IPS-18a (cell line): ENCODE results near the gene CCDC7.
"Not testable (repeated sequence)": the region's sequence is repeated elsewhere in the genome, so short reads cannot be mapped to it uniquely, and the experiment has no call there.

Source experiments
- H3K27ac ChIP-seq: one replicate; pipeline ENCODE4 v1.5.1; 2013; ENCODE audit warnings: low read length
- H3K27me3 ChIP-seq: one replicate; pipeline ENCODE4 v1.6.1; 2013; ENCODE audit warnings: mild to moderate bottlenecking, low read length; ENCODE audit not compliant: control insufficient read depth, insufficient read depth
- H3K36me3 ChIP-seq: one replicate; pipeline ENCODE4 v1.6.1; 2013; ENCODE audit warnings: low read depth, low read length; ENCODE audit not compliant: control insufficient read depth
- H3K4me1 ChIP-seq: one replicate; pipeline ENCODE4 v1.6.1; 2013; ENCODE audit warnings: low read depth, low read length; ENCODE audit not compliant: control insufficient read depth
- H3K4me3 ChIP-seq: one replicate; pipeline ENCODE4 v1.5.1; 2013; ENCODE audit warnings: low read length
- H3K9ac ChIP-seq: one replicate; pipeline ENCODE4 v1.6.1; 2013; ENCODE audit warnings: mild to moderate bottlenecking, low read length, moderate library complexity
- H3K9me3 ChIP-seq: one replicate; pipeline ENCODE4 v1.6.1; 2013; ENCODE audit warnings: low read depth, low read length; ENCODE audit not compliant: control insufficient read depth

Gene CCDC7

GRCh38 chr10:32797393-32797792, 351.5 kb downstream of the CCDC7 start:
- not testable (repeated sequence) for H3K9me3 ChIP-seq, H3K9ac ChIP-seq, H3K36me3 ChIP-seq, H3K27ac ChIP-seq, H3K4me1 ChIP-seq, H3K4me3 ChIP-seq, H3K27me3 ChIP-seq

GRCh38 chr10:32846974-32847373, 401.0 kb downstream of the CCDC7 start:
- H3K9ac ChIP-seq = no peak overlapping the region
- H3K36me3 ChIP-seq = no peaks in the 10 kb centered on the region
- no peak overlapping the region for H3K4me3 ChIP-seq
- H3K27me3 ChIP-seq = no peaks in the 10 kb centered on the region
- H3K27ac ChIP-seq = no peak overlapping the region
- no peaks in the 10 kb centered on the region for H3K9me3 ChIP-seq
- no peaks in the 10 kb centered on the region for H3K4me1 ChIP-seq

- no peaks in the 10 kb centered on the region for H3K36me3 ChIP-seq
- H3K9ac ChIP-seq = no peak overlapping the region
- H3K27ac ChIP-seq = no peak overlapping the region
- no peaks in the 10 kb centered on the region for H3K4me1 ChIP-seq
- H3K9me3 ChIP-seq = no peaks in the 10 kb centered on the region
- H3K4me3 ChIP-seq = no peak overlapping the region
- H3K27me3 ChIP-seq = no peaks in the 10 kb centered on the region
Observed at GRCh38 chr10:32851301-32851700, 405.4 kb downstream of the CCDC7 start.

- Histone ChIP-seq H3K36me3 (no peaks in the 10 kb centered on the region), H3K9me3 (no peaks in the 10 kb centered on the region), H3K27ac (no peak overlapping the region), H3K9ac (no peak overlapping the region), H3K4me1 (no peaks in the 10 kb centered on the region), H3K27me3 (no peaks in the 10 kb centered on the region), H3K4me3 (no peak overlapping the region)
Observed at GRCh38 chr10:32854435-32854834, 408.5 kb downstream of the CCDC7 start.

- H3K27ac ChIP-seq = no peak overlapping the region
- no peak overlapping the region for H3K9ac ChIP-seq
Observed at GRCh38 chr10:32865170-32865569, 419.2 kb downstream of the CCDC7 start.

GRCh38 chr10:32877915-32878314, 432.0 kb downstream of the CCDC7 start:
- no peak overlapping the region for H3K9ac ChIP-seq
- no peaks in the 10 kb centered on the region for H3K9me3 ChIP-seq
- H3K27ac ChIP-seq = no peak overlapping the region
- no peaks in the 10 kb centered on the region for H3K36me3 ChIP-seq
- no peaks in the 10 kb centered on the region for H3K27me3 ChIP-seq
- H3K4me3 ChIP-seq = no peak overlapping the region
- H3K4me1 ChIP-seq = peaks cover 3% of the 10 kb centered on the region

More at GRCh38 chr10:32865170-32865569, 419.2 kb downstream of the CCDC7 start:
- H3K36me3 ChIP-seq = no peaks in the 10 kb centered on the region
- H3K27me3 ChIP-seq = no peaks in the 10 kb centered on the region
- H3K4me1 ChIP-seq = no peaks in the 10 kb centered on the region
- no peaks in the 10 kb centered on the region for H3K9me3 ChIP-seq
- H3K4me3 ChIP-seq = no peak overlapping the region

- Histone ChIP-seq H3K4me1 (peaks cover 3% of the 10 kb centered on the region), H3K27me3 (no peaks in the 10 kb centered on the region), H3K36me3 (no peaks in the 10 kb centered on the region), H3K9me3 (no peaks in the 10 kb centered on the region), H3K9ac (no peak overlapping the region), H3K27ac (no peak overlapping the region), H3K4me3 (no peak overlapping the region)
Observed at GRCh38 chr10:32878646-32879045, 432.7 kb downstream of the CCDC7 start.

- no peak overlapping the region for H3K9ac ChIP-seq
- H3K27me3 ChIP-seq = no peaks in the 10 kb centered on the region
- H3K27ac ChIP-seq = no peak overlapping the region
- H3K9me3 ChIP-seq = no peaks in the 10 kb centered on the region
- H3K4me1 ChIP-seq = peaks cover 3% of the 10 kb centered on the region
- H3K36me3 ChIP-seq = no peaks in the 10 kb centered on the region
- H3K4me3 ChIP-seq = no peak overlapping the region
Observed at GRCh38 chr10:32882076-32882475, 436.1 kb downstream of the CCDC7 start.

- no peak overlapping the region for H3K9ac ChIP-seq
- H3K27me3 ChIP-seq = no peaks in the 10 kb centered on the region
- no peak overlapping the region for H3K4me3 ChIP-seq
- no peaks in the 10 kb centered on the region for H3K36me3 ChIP-seq
- H3K9me3 ChIP-seq = no peaks in the 10 kb centered on the region
- H3K4me1 ChIP-seq = no peaks in the 10 kb centered on the region
- no peak overlapping the region for H3K27ac ChIP-seq
Observed at GRCh38 chr10:32887481-32887880, 441.5 kb downstream of the CCDC7 start.

- no peaks in the 10 kb centered on the region for H3K9me3 ChIP-seq
- H3K4me1 ChIP-seq = no peaks in the 10 kb centered on the region
- H3K9ac ChIP-seq = no peak overlapping the region
- no peaks in the 10 kb centered on the region for H3K36me3 ChIP-seq
- no peak overlapping the region for H3K27ac ChIP-seq
- no peak overlapping the region for H3K4me3 ChIP-seq
- H3K27me3 ChIP-seq = no peaks in the 10 kb centered on the region
Observed at GRCh38 chr10:32888161-32888927, 442.4 kb downstream of the CCDC7 start.

GRCh38 chr10:32889631-32890212, 443.8 kb downstream of the CCDC7 start:
- Histone ChIP-seq H3K27me3 (no peaks in the 10 kb centered on the region), H3K4me3 (no peak overlapping the region), H3K9me3 (no peaks in the 10 kb centered on the region), H3K9ac (no peak overlapping the region), H3K36me3 (no peaks in the 10 kb centered on the region), H3K27ac (no peak overlapping the region), H3K4me1 (no peaks in the 10 kb centered on the region)

- Histone ChIP-seq H3K4me3 (no peak overlapping the region), H3K36me3 (no peaks in the 10 kb centered on the region), H3K27me3 (no peaks in the 10 kb centered on the region), H3K9ac (no peak overlapping the region), H3K27ac (no peak overlapping the region), H3K9me3 (no peaks in the 10 kb centered on the region), H3K4me1 (no peaks in the 10 kb centered on the region)
Observed at GRCh38 chr10:32890444-32890843, 444.5 kb downstream of the CCDC7 start.
